ENCODE results near the gene TUT4.

- TF ChIP-seq CTCF (conservative IDR thresholded peaks at IDR 0.05 in 1 of 2, IDR thresholded peaks at IDR 0.05 in 1 of 2; ENCODE audit: low read depth in 1 of 2, low read length in 2 of 2) (no peak), EZH2 (IDR thresholded peaks at IDR 0.05; ENCODE audit: low read length, missing control alignments) (no peak)
These were observed 132.2 kb downstream of the TUT4 start for GRCh38 chr1:52420713-52421112.
